ENCODE results near the gene GCHFR. TPM values are rescaled to one million over a fixed set of nuclear protein-coding genes. Genes with fewer than 3 reads are reported as not detected.
A peak's percentile ranks its signal among the peaks of the same experiment; 100 is the strongest.

The GCHFR gene
- total RNA-seq, 6 experiments from 2014 or later, result 65.4 to 181 (median 82.0) TPM

DNA sequence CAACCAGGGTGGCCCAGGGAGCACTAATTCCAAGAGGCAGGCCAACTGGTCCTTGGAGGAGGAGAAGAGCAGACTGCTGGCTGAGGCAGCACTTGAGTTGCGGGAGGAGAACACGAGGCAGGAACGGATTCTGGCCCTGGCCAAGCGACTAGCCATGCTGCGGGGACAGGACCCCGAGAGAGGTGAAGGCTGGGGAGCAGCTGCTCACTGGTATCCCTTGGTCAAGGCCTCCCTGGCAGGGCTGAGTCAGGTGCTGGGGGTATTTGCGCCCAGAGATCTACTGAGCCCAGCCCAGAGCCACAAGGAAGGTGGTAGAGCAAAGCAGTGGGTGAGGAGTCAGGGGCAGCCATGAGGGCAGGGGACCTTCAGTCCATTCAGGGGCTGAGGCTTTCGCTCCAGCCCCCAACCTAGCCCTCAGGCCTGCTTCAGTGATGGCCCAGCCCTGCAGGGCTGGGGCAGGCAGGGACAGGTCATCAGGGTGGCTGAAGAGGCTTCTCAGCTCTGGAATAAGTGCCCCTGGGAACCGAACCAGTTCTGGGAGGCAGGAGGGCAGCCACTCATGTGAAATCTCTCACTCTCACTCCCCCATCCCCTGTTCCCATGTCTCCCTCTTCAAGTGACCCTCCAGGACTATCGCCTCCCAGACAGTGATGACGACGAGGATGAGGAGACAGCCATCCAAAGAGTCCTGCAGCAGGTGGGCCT is 49.0 kb downstream of the GCHFR start:
- H3K9me3 ChIP-seq, result no peaks in the 10 kb centered on the region
- peaks cover 0 to 15% (median 3%) of the 10 kb centered on the region in 4 donors for H3K4me1 ChIP-seq
- TF ChIP-seq POLR2A (IDR thresholded peaks at IDR 0.05), result no peak
- TF ChIP-seq CTCF (IDR thresholded peaks at IDR 0.05), result no peak
- DNase-seq, result no peak
- WGBS (ENCODE audit: insufficient coverage, low coverage, low lambda C conversion rate, missing lambda C conversion rate), result no CpG with 5 or more reads among the region's 12 CpGs
- no peaks in the 10 kb centered on the region for H3K27me3 ChIP-seq
- peaks cover 0 to 23% (median 2%) of the 10 kb centered on the region in 4 donors for H3K36me3 ChIP-seq
- no peak overlapping the region for H3K4me3 ChIP-seq
- ATAC-seq, result no peak
- intact Hi-C loops (cut with DNase I), result no loop called here
- no peak overlapping the region for H3K27ac ChIP-seq

DNA sequence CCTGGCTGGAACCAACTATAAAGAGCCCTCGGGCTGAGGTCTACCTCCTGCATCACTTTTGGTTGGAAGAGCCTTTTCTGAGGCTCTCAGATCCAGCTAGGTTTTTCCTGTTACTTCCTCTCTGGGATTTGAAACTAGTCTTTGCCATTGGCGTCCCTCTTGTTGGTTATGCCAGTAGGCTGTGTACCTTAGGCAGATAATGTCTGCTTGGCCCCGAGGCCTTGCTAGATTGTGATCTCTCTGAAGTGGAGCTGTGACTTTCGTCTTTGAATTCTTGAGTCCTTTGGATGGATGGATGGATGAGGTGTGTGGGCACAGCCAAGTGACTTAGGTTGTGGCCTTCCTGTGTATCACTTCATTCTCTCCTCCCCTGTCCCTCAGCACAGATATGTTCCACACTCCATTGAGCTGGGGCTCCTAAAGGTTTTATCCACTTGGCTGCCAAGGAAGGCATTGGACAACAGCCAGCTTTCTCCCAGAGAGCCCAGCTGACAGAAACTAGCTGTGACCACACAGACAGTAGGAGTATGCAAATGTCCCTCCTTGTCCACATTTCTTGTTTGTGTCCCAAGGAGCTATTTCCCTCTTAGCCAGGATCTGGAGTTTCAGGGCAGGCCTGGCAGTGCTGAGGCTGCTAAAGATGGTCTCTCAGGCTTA is 51.3 kb downstream of the GCHFR start:
- TF ChIP-seq CTCF (IDR thresholded peaks at IDR 0.05) (no peak), POLR2A (IDR thresholded peaks at IDR 0.05) (no peak)
- ATAC-seq, result peak; percentile 27 to 40 (median 30)
- intact Hi-C loops (cut with DNase I), result no loop called here
- Histone ChIP-seq H3K4me3 (no peak overlapping the region), H3K36me3 (peaks cover 0 to 23% (median 2%) of the 10 kb centered on the region in 4 donors), H3K9me3 (no peaks in the 10 kb centered on the region), H3K4me1 (no peaks in the 10 kb centered on the region), H3K27ac (no peak overlapping the region), H3K27me3 (no peaks in the 10 kb centered on the region)
- DNase-seq, result no peak
- WGBS (ENCODE audit: insufficient coverage, low coverage, low lambda C conversion rate, missing lambda C conversion rate), result 89% methylated on average over 4 of the region's 4 CpGs

Small RNAs within 50 kb of the gene (small RNA-seq; reads per million reads assigned to genes)
- 0 reads per million in 2 experiments for gene SUMO2P15

Other genes with a start within 250 kb of the GCHFR start
- 10 to 100 TPM in 3 of 6 experiments, 1 to 10 TPM in 3; 6.4 to 12.3 (median 9.9) TPM for gene CCDC32, start 199.0 kb upstream of the GCHFR start, total RNA-seq
- gene RPUSD2, start 194.8 kb upstream of the GCHFR start, total RNA-seq, result 1 to 10 TPM; 4.7 to 7.4 (median 6.1) TPM
- gene KNL1, start 169.8 kb upstream of the GCHFR start, total RNA-seq, result 1 to 10 TPM; 1.6 to 9.6 (median 3.6) TPM
- gene RAD51, start 68.9 kb upstream of the GCHFR start, total RNA-seq, result 1 to 10 TPM in 2 of 6 experiments, under 1 TPM in 2, not detected in 2; 0.66 to 1.7 (median 1.1) TPM
- gene RMDN3, start 8.8 kb upstream of the GCHFR start, total RNA-seq, result 10 to 100 TPM; 25.3 to 38.5 (median 29.5) TPM
- gene C15orf62, start 5.9 kb downstream of the GCHFR start, total RNA-seq, result 1 to 10 TPM in 2 of 6 experiments, under 1 TPM in 4; 0.51 to 1.6 (median 0.83) TPM
- gene ZFYVE19, start 43.0 kb downstream of the GCHFR start, total RNA-seq, result 10 to 100 TPM; 11.5 to 49.3 (median 19.5) TPM
- 10 to 100 TPM in 5 of 6 experiments, 1 to 10 TPM in 1; 7.8 to 23.7 (median 17.7) TPM for gene DNAJC17, start 43.4 kb downstream of the GCHFR start, total RNA-seq
- not detected for gene PPP1R14D, start 64.6 kb downstream of the GCHFR start, total RNA-seq
- gene SPINT1, start 80.0 kb downstream of the GCHFR start, total RNA-seq, result 1 to 10 TPM; 1.1 to 7.9 (median 3.0) TPM
- gene RHOV, start 110.2 kb downstream of the GCHFR start, total RNA-seq, result not detected
- gene VPS18, start 130.4 kb downstream of the GCHFR start, total RNA-seq, result 10 to 100 TPM in 5 of 6 experiments, 1 to 10 TPM in 1; 8.4 to 24.7 (median 12.9) TPM
- 1 to 10 TPM; 2.9 to 8.7 (median 4.2) TPM for gene DLL4, start 165.3 kb downstream of the GCHFR start, total RNA-seq
- 10 to 100 TPM in 2 of 6 experiments, 1 to 10 TPM in 1, under 1 TPM in 3; 0.22 to 11.6 (median 0.97) TPM for gene CHAC1, start 189.4 kb downstream of the GCHFR start, total RNA-seq

Data from right lobe of liver (tissue), 6 donors.